GM19463 (cell line): ENCODE results near the gene CNOT1.

Experiments
- ATAC-seq: cut with Tn5 transposase; IDR thresholded peaks from one replicate; pipeline ENCODE4 v1.9.1; 2021; ENCODE audit warnings: mild to moderate bottlenecking, moderate library complexity; ENCODE audit not compliant: unreplicated experiment

CNOT1 gene

DNA sequence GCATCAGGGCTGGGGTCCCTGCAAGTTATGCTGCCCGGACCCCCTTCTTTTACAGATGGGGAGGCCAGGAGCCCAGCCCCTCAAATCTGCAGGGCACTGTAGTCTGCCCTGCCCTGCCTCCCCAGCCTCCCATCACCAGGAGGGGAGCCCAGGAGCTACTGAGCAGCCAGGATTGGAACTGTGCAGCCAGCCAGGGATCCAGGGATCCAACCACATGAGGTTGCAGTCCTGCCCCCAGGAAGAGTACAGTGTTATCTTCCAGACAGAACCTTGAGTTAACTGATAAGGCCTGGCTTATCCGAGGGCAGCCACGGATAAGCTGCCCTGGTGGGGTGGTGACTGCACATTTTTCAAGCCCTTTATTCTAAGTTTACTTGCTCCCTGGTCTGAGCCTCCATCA lies 141.1 kb downstream of the CNOT1 start:
- ATAC-seq = no peak

DNA sequence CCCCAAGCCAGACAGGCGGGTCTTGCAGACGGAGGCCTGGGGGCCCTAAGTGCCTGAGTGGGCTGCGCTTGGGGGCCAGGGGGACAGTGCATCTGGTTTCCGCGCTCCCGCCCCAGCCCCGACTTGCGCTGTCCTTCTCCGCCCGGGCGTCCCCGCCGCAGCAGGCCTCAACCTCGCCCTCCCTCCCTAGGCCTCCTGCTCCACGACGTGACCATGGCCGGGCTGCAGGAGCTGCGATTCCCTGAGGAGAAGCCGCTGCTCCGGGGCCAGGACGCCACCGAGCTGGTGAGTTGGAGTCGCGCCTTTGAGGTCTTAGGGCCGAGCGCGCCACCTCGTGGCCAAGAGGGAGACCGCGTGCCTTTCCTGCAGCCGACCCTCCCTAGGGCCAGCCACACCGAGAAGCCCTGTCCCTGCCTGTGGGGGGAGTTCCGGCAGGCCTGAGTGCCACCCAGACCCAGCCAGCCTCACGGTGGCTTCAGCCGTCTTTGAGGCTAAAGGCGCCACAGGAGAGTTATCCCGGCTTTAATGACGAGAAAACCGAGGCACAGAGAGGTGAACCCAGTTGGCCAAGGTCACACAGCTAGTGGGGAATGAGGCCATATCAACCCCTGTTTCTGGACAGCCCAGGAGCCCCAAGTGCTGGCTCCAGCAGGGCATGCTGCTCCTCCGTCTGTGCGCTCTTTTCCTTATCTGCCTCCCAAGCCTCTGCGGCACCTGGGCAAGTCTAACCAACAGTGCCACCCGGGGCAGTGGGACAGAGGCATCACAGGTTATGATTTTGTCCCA lies 141.9 kb downstream of the CNOT1 start:
- peak; percentile 83 for ATAC-seq

DNA sequence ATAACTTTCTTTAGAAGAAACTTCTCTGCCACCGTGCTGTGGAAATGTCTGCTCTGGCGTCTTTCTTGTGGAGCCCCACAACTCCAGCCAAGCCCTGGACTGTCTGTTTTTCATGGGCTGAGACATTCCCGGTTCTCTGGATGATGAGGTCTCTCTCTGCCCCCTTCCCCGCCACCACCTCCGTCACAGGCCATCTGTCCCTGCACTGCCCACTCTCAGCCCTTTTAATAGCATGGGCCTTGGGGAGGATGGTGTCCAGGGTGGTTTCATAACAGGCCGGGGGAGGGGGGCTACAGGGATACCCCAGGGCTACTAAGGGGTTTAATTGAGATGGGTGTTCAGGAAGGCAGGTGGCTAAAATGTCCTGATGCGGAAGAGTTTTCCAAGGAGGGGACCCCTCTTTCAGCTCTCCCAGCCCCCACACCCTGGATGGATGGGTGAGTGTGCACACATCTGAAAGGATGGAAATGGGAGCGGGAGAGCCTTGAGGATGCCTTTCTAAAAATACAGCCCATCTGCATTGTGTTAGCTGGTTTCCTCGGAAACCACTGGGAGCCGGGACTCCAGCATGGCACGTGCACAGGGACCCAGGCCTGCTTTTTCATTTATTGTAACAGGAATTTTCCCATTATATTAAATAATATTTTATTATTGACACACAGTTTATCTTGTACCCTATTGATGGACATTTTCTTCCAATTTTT lies 144.3 kb downstream of the CNOT1 start:
- ATAC-seq = no peak

GRCh38 chr16:58481931-58482330 lies 147.7 kb downstream of the CNOT1 start:
- ATAC-seq = no peak

- ATAC-seq = no peak
Measured at GRCh38 chr16:58481226-58481869, 148.3 kb downstream of the CNOT1 start.

- ATAC-seq = no peak
Measured at GRCh38 chr16:58478427-58478826, 151.2 kb downstream of the CNOT1 start.

DNA sequence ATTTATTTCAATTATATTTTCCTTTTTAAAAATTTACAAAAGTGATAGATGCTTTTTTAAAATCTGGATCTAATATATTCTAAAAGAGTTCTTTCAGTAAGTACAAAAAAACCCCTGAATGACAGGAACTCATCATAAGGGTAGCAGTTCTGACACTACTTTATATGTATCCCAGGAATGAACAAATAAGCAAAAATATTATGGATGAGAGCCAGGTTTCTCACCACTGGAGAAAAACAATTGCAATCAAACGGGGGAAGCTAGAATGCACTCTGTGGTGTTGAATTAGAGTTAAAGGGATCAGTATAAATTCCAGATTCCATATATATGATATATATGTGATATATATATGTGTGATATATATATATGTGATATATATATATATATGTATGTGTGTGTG lies 152.8 kb downstream of the CNOT1 start:
- ATAC-seq = no peak

- ATAC-seq = no peak
Measured at GRCh38 chr16:58475091-58475619, 154.5 kb downstream of the CNOT1 start.

GRCh38 chr16:58474296-58474695 lies 155.3 kb downstream of the CNOT1 start:
- ATAC-seq = no peak

- no peak for ATAC-seq
Measured at GRCh38 chr16:58472827-58473226, 156.8 kb downstream of the CNOT1 start.

GRCh38 chr16:58472266-58472665 lies 157.4 kb downstream of the CNOT1 start:
- no peak for ATAC-seq

- ATAC-seq = no peak
Measured at GRCh38 chr16:58471209-58471975, 158.2 kb downstream of the CNOT1 start.
